Thyroid gland (tissue), 4 donors: ENCODE data around the gene SH2D3C. TPM values are rescaled to one million over a fixed set of nuclear protein-coding genes. Genes with fewer than 3 reads are reported as not detected.
A peak's percentile ranks its signal among the peaks of the same experiment; 100 is the strongest.

Experiments
- DNase-seq, 2 donors: peaks; one replicate each; pipeline ENCODE4 v3.0.0-alpha.2; 2019
- H3K27ac ChIP-seq, 3 donors: fragments of 200-600 bp; sonication (generic); 1 replicate in 2 of 3; 2 replicates in 1 of 3; pipeline ENCODE4 v1.5.1; 2016 to 2019; ENCODE audit warnings: mild to moderate bottlenecking in 1 of 3, moderate library complexity in 1 of 3
- H3K27me3 ChIP-seq: fragments of 200-600 bp; sonication (generic); one replicate; pipeline ENCODE4 v1.5.1; 2019
- H3K36me3 ChIP-seq, 2 donors: fragments of 200-600 bp; sonication (generic); one replicate each; pipeline ENCODE4 v1.5.1; 2016 to 2019
- H3K4me1 ChIP-seq, 2 donors: fragments of 200-600 bp; sonication (generic); one replicate each; pipeline ENCODE4 v1.5.1; 2017 to 2019
- H3K4me3 ChIP-seq, 3 donors: fragments of 200-600 bp; sonication (generic); replicated peaks in 1 of 3; 1 replicate in 2 of 3; 2 replicates in 1 of 3; pipeline ENCODE4 v1.5.1; 2016; ENCODE audit warnings: mild to moderate bottlenecking in 1 of 3
- H3K9me3 ChIP-seq: fragments of 200-600 bp; sonication (generic); one replicate; pipeline ENCODE4 v1.5.1; 2017
- CTCF ChIP-seq, 6 experiments: fragments of 200-600 bp in 3 of 6; fragments of 450-650 bp in 3 of 6; sonication (generic) in 3 of 6; IDR thresholded peaks; one replicate each; pipeline ENCODE4 v1.5.1; 2016 to 2019; ENCODE audit warnings: antibody characterized with exemption in 6 of 6, mild to moderate bottlenecking in 2 of 6, inconsistent platforms in 1 of 6, moderate library complexity in 1 of 6
- POLR2A ChIP-seq, 2 donors: fragments of 450-650 bp; IDR thresholded peaks; one replicate each; pipeline ENCODE4 v1.6.1; 2017; ENCODE audit warnings: antibody characterized with exemption in 2 of 2, mild to moderate bottlenecking in 2 of 2, moderate library complexity in 1 of 2
- WGBS, 2 donors: methylation state at CpG; one replicate each; pipeline ENCODE4 v1.1.5; 2017; 5-methylcytosine and 5-hydroxymethylcytosine counted together
- intact Hi-C: fragments of 100-400 bp; cut with DNase I; formaldehyde crosslinking; loops from one replicate; pipeline ENCODE4 v1.15.1; 2023
- total RNA-seq, 4 donors: library from RNA; depleted of rRNA; stranded (reverse); fragments of >200 nt; gene quantifications; one replicate each; pipeline ENCODE4 v1.2.3, GENCODE V29; 2016

Gene SH2D3C
- total RNA-seq, 4 donors from 2014 or later: 10.0 to 24.9 (median 18.2) TPM

GRCh38 chr9:127717766-127718165 lies 60.7 kb downstream of the SH2D3C start:
- Histone ChIP-seq H3K27ac (no peak overlapping the region), H3K4me3 (no peak overlapping the region), H3K9me3 (no peaks in the 10 kb centered on the region), H3K4me1 (peaks cover 18 to 33% of the 10 kb centered on the region in 2 donors), H3K27me3 (no peaks in the 10 kb centered on the region), H3K36me3 (no peaks in the 10 kb centered on the region)
- WGBS, 2 donors: 62 to 66% methylated on average over 4 to 5 of the region's 5 CpGs
- TF ChIP-seq CTCF (IDR thresholded peaks at IDR 0.05): no peak
- no peak for TF ChIP-seq POLR2A (IDR thresholded peaks at IDR 0.05)
- intact Hi-C loops: no loop called here
- peak; percentile 60 to 64 for DNase-seq

- no peak for DNase-seq
- no peaks in the 10 kb centered on the region for H3K27me3 ChIP-seq
- intact Hi-C loops: no loop called here
- 62 to 85% methylated on average over 6 to 9 of the region's 9 CpGs for WGBS, 2 donors
- H3K27ac ChIP-seq: no peak overlapping the region
- peak overlapping the region in 1 of 3 donors; percentile 77 for H3K4me3 ChIP-seq
- TF ChIP-seq POLR2A (IDR thresholded peaks at IDR 0.05) (no peak), CTCF (IDR thresholded peaks at IDR 0.05) (no peak)
- H3K4me1 ChIP-seq: peaks cover 18 to 33% of the 10 kb centered on the region in 2 donors
- H3K36me3 ChIP-seq: no peaks in the 10 kb centered on the region
- H3K9me3 ChIP-seq: no peaks in the 10 kb centered on the region
These were observed 62.1 kb downstream of the SH2D3C start for GRCh38 chr9:127716412-127716811.

DNA sequence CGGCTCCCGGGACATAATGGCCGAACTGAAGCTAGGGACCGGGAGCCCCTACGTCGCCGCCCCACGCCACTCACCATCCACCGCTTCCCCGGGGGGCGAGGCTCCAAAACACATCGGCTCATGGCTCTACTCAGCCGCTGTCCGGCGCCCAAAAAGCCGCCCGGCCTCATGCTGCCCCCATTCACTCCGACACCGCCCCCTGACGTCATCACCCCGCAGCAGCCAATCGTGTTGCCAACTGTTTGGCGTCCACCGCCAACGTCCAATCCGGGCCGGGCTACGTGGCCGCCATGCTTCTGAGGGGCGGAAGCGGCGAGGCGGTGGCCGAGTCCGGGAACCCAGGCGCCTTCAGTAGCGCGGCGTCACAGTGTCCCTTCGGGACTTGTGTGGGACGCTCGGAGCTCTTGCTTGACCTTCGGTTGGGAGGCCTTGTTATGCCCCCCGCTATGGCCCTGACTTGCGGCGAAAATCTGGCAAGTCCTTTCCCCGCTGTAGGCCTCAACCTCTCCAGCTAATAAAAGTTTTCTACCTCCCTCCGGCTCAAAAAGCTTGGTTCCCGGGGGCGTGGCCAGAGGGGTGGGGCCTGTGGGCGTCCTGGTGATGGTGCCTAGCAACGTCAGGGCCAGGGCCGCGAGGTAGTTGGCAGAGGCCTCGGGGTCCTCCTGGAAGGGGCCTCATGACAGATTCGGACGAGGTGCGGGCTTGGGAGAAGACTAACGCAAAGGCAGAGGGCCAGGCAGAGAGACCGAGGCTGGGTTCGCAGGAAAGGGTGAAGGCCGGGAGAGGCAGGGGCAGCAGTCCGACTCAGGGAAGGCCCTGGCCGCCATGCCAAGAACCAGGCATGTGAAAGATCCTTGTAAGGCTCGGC lies 62.8 kb downstream of the SH2D3C start, which contains the start of the genes PTRH1 and TTC16:
Gene PTRH1 (minus strand): TSS at position 194 of the 868 bp plus-strand sequence. CDS start 24 bp downstream, at position 170.
Gene TTC16 (plus strand): TSS at position 610 of the 868 bp plus-strand sequence. CDS start 67 bp downstream, at position 677.
- WGBS, 2 donors: 11 to 14% methylated on average over 20 to 35 of the region's 65 CpGs
- intact Hi-C loops: no loop called here
- H3K9me3 ChIP-seq: no peaks in the 10 kb centered on the region

DNA sequence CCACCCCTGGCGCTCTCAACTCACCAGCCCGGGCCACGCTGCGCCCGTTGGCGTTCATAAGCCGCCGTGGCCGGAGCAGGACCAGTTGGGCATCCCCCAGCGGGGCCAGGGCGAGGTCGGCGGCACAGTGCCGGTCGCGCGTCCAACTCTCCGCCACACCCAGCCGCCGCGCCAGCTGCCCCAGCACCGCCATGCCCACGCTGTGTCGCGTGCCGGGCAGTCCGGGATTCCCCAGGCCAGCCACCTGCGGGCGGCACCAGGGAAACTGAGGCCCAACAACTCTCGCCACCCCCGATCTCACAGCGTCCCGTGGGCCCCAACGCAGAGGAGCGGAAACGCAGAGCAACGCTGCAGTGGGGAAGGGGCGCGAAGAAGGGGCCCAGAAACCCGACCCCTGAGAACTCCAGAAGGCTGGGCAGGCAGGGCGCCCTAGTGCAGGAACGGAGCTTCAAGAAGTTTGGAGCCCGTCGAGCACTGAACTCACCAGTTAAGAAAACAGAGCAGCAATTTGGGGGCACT lies 63.5 kb downstream of the SH2D3C start:
- Histone ChIP-seq H3K4me3 (peak overlapping the region; percentile 77 to 93 (median 77)), H3K27me3 (no peaks in the 10 kb centered on the region), H3K27ac (peak overlapping the region in 2 of 3 donors; percentile 43 to 82), H3K9me3 (no peaks in the 10 kb centered on the region), H3K4me1 (peaks cover 18 to 33% of the 10 kb centered on the region in 2 donors), H3K36me3 (no peaks in the 10 kb centered on the region)
- 0% methylated on average over 14 of the region's 44 CpGs; no CpG with 5 or more reads in 1 of the 2 donors for WGBS, 2 donors
- TF ChIP-seq CTCF (IDR thresholded peaks at IDR 0.05): no peak
- TF ChIP-seq POLR2A (IDR thresholded peaks at IDR 0.05): no peak
- DNase-seq: peak; percentile 36 to 41
- intact Hi-C loops: no loop called here

More for the DNA sequence above, 62.8 kb downstream of the SH2D3C start, which contains the start of the genes PTRH1 and TTC16:
- Histone ChIP-seq H3K4me1 (peaks cover 18 to 33% of the 10 kb centered on the region in 2 donors), H3K36me3 (no peaks in the 10 kb centered on the region), H3K27ac (peak within 1 kb of the TSS; percentile 45 to 82 (median 49)), H3K27me3 (no peaks in the 10 kb centered on the region), H3K4me3 (peak within 1 kb of the TSS; percentile 77 to 93 (median 77))
- TF ChIP-seq POLR2A (IDR thresholded peaks at IDR 0.05): peak in 1 of 2 donors; percentile 78
- no peak for TF ChIP-seq CTCF (IDR thresholded peaks at IDR 0.05)
- peak; percentile 97 to 98 for DNase-seq
